Measurements from ENCODE around the gene CFAP97D2. TPM values are rescaled to one million over a fixed set of nuclear protein-coding genes. Genes with fewer than 3 reads are reported as not detected.

CFAP97D2 gene
- total RNA-seq, 1 donor from 2014 or later = not detected

- intact Hi-C loops (cut with micrococcal nuclease) = no loop called here
- no peak for TF ChIP-seq CTCF (IDR thresholded peaks at IDR 0.05; ENCODE audit: borderline replicate concordance)
- Histone ChIP-seq H3K27ac (replicated peaks) (no peak overlapping the region), H3K27me3 (ENCODE audit: low read depth) (no peaks in the 10 kb centered on the region), H3K4me1 (no peaks in the 10 kb centered on the region), H3K36me3 (no peaks in the 10 kb centered on the region), H3K9me3 (replicated peaks) (no peaks in the 10 kb centered on the region), H3K4me3 (no peak overlapping the region)
- DNase-seq = no peak
Measured at GRCh38 chr13:114149774-114150740, 29.0 kb upstream of the CFAP97D2 start.

DNA sequence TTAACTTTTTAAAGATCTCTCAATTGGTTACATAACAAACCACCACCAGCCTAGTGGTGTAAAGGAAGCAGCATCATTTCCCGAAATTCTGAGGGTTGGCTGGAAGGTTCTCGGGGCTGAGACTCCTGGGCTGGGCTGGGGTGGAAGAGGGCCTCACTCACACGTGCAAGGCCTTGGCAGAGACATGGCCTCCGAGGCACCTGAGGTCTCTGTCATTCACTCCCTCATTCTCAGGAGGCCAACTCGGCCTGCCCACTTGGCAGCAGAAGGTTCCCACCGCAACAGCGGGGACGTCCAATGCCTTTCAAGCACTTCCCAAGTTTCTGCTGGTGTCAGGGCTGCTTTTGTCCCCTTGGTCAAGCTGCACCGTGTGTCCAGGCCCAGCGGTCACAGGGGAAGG, 28.0 kb upstream of the CFAP97D2 start:
- Histone ChIP-seq H3K27me3 (ENCODE audit: low read depth) (no peaks in the 10 kb centered on the region), H3K36me3 (no peaks in the 10 kb centered on the region), H3K4me3 (no peak overlapping the region), H3K27ac (replicated peaks) (no peak overlapping the region), H3K9me3 (replicated peaks) (no peaks in the 10 kb centered on the region), H3K4me1 (no peaks in the 10 kb centered on the region)
- TF ChIP-seq CTCF (IDR thresholded peaks at IDR 0.05; ENCODE audit: borderline replicate concordance) = no peak
- intact Hi-C loops (cut with micrococcal nuclease) = no loop called here
- DNase-seq = no peak

DNA sequence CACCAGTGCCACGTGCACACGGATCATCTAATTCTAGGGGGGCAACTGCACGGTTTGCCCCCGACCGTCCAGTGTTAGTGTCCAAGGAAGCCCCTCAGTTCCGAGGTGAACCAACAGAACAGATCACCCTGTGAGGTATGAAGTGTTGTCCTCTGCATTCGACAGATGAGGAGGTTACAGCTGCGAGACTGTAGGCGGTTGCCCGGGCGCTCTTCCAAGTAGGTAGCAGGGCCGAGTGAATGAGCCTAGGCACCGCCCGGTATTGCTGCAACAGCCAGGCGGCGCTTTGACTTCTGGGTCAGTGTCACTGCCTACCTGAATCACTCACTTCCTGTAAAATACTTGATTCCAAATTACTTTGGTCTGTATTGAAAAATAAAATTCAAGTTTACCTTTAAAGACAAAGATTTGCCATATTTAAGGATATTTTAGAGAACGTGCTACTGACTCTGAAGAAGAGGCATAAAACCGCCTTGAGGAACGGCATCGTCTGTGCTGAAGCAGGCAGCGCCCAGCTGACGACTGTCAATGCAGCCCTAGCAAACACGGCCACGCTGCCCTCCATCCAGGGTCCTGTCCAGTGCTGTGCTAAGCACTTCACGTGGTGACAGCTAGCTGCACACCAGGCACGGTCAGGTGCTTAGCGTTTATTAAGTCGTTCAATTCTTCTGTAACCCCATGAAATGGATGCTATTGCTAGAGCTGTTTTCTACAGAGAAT, 27.3 kb upstream of the CFAP97D2 start:
- intact Hi-C loops (cut with micrococcal nuclease) = no loop called here
- Histone ChIP-seq H3K27ac (replicated peaks) (no peak overlapping the region), H3K36me3 (no peaks in the 10 kb centered on the region), H3K4me3 (no peak overlapping the region), H3K9me3 (replicated peaks) (no peaks in the 10 kb centered on the region), H3K27me3 (ENCODE audit: low read depth) (no peaks in the 10 kb centered on the region), H3K4me1 (peaks cover 4% of the 10 kb centered on the region)
- TF ChIP-seq CTCF (IDR thresholded peaks at IDR 0.05; ENCODE audit: borderline replicate concordance) = peak; percentile 12
- DNase-seq = no peak

DNA sequence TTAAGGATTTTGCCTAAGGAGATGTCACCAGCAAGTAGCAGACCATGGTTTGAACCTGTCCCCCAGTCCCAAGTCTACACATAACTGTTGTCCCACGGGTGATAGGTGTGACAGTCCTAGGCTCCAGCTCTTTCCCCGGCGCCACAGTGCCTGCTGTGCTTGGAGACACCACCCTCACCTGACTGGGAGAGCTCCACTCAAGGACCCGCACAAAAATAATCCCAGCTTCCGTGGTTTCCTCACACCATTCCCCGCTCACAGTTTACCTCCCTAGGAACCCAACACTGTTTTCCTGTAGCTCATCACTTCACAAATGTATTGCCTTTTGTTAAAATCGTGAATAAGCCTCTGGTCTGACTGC, 26.8 kb upstream of the CFAP97D2 start:
- H3K27ac ChIP-seq (replicated peaks) = no peak overlapping the region
- intact Hi-C loops (cut with micrococcal nuclease) = no loop called here
- H3K4me3 ChIP-seq = no peak overlapping the region
- no peaks in the 10 kb centered on the region for H3K27me3 ChIP-seq (ENCODE audit: low read depth)
- TF ChIP-seq CTCF (IDR thresholded peaks at IDR 0.05; ENCODE audit: borderline replicate concordance) = no peak
- no peaks in the 10 kb centered on the region for H3K36me3 ChIP-seq
- H3K9me3 ChIP-seq (replicated peaks) = no peaks in the 10 kb centered on the region
- DNase-seq = no peak
- peaks cover 4% of the 10 kb centered on the region for H3K4me1 ChIP-seq

- no peaks in the 10 kb centered on the region for H3K36me3 ChIP-seq
- H3K27ac ChIP-seq (replicated peaks) = no peak overlapping the region
- peaks cover 4% of the 10 kb centered on the region for H3K4me1 ChIP-seq
- intact Hi-C loops (cut with micrococcal nuclease) = no loop called here
- no peak for TF ChIP-seq CTCF (IDR thresholded peaks at IDR 0.05; ENCODE audit: borderline replicate concordance)
- no peaks in the 10 kb centered on the region for H3K9me3 ChIP-seq (replicated peaks)
- H3K27me3 ChIP-seq (ENCODE audit: low read depth) = peaks cover 1% of the 10 kb centered on the region
- DNase-seq = no peak
- H3K4me3 ChIP-seq = no peak overlapping the region
Measured at GRCh38 chr13:114152831-114153371, 26.2 kb upstream of the CFAP97D2 start.

All from left ventricle myocardium inferior (tissue), 1 donor.